Gastrocnemius medialis (tissue), 4 donors: ENCODE measurements around the gene PCDHGB7. TPM values are rescaled to one million over a fixed set of nuclear protein-coding genes. Genes with fewer than 3 reads are reported as not detected.
"Not testable (repeated sequence)": the region's sequence is repeated elsewhere in the genome, so short reads cannot be mapped to it uniquely, and the experiment has no call there.

Experiments
- ATAC-seq, 2 donors: fragments of 150-250 bp; one replicate each; pipeline ENCODE4 v1.9.1; 2016
- DNase-seq, 2 donors: peaks; one replicate each; pipeline ENCODE4 v3.0.0-alpha.2; 2019
- H3K27ac ChIP-seq, 4 donors: fragments of 200-600 bp; sonication (generic); 1 replicate in 1 of 4; 2 replicates in 3 of 4; pipeline ENCODE4 v1.5.1; 2016 to 2018; ENCODE audit warnings: mild to moderate bottlenecking in 2 of 4, moderate library complexity in 1 of 4
- H3K27me3 ChIP-seq, 3 donors: fragments of 200-600 bp; sonication (generic) in 2 of 3; 1 replicate in 1 of 3; 2 replicates in 2 of 3; pipeline versions ENCODE4 v1.5.1 to v1.6.0; 2016 to 2019; ENCODE audit warnings: mild to moderate bottlenecking in 1 of 3, moderate library complexity in 1 of 3
- H3K36me3 ChIP-seq, 2 donors: fragments of 200-600 bp; sonication (generic) in 1 of 2; one replicate each; pipeline ENCODE4 v1.5.1; 2017 to 2018
- H3K4me1 ChIP-seq, 2 donors: fragments of 200-600 bp; sonication (generic) in 1 of 2; one replicate each; pipeline ENCODE4 v1.5.1; 2016 to 2017; ENCODE audit warnings: mild to moderate bottlenecking in 2 of 2
- H3K4me3 ChIP-seq, 4 donors: fragments of 200-600 bp; sonication (generic) in 3 of 4; 1 replicate in 1 of 4; 2 replicates in 3 of 4; pipeline ENCODE4 v1.5.1; 2016 to 2019; ENCODE audit warnings: mild to moderate bottlenecking in 2 of 4
- H3K9me3 ChIP-seq, 3 donors: fragments of 200-600 bp; sonication (generic) in 2 of 3; 1 replicate in 1 of 3; 2 replicates in 2 of 3; pipeline ENCODE4 v1.5.1; 2016 to 2019
- CTCF ChIP-seq, 5 experiments: fragments of 450-650 bp in 3 of 5; fragments of 200-600 bp in 2 of 5; sonication (generic) in 2 of 5; IDR thresholded peaks in 4 of 5; conservative IDR thresholded peaks in 1 of 5; 1 replicate in 4 of 5; 2 replicates in 1 of 5; pipeline ENCODE4 v1.5.1; 2016 to 2019; ENCODE audit warnings: antibody characterized with exemption in 5 of 5, mild to moderate bottlenecking in 3 of 5, moderate library complexity in 3 of 5
- POLR2A ChIP-seq, 2 donors: fragments of 450-650 bp; IDR thresholded peaks; one replicate each; pipeline ENCODE4 v1.6.1; 2017; ENCODE audit warnings: antibody characterized with exemption in 2 of 2, mild to moderate bottlenecking in 2 of 2, moderate library complexity in 2 of 2
- in situ Hi-C, 4 donors: fragments of 200-750 bp; cut with MboI; loops; one replicate each; pipeline versions ENCODE4 v1.15.0 to v1.8.0; 2017; ENCODE audit warnings: low sequenced_read_pairs in 4 of 4
- intact Hi-C: fragments of 100-400 bp; cut with DNase I; formaldehyde crosslinking; loops from one replicate; pipeline ENCODE4 v1.15.1; 2023; ENCODE audit warnings: low total_unique reads
- total RNA-seq, 4 donors: library from RNA; depleted of rRNA; stranded (reverse); fragments of >200 nt; gene quantifications; one replicate each; pipeline versions ENCODE4 v1.1.0 to v1.2.3, GENCODE V29; 2016

The PCDHGB7 gene
- total RNA-seq, 4 donors from 2014 or later, result 3.0 to 5.7 (median 3.3) TPM

DNA sequence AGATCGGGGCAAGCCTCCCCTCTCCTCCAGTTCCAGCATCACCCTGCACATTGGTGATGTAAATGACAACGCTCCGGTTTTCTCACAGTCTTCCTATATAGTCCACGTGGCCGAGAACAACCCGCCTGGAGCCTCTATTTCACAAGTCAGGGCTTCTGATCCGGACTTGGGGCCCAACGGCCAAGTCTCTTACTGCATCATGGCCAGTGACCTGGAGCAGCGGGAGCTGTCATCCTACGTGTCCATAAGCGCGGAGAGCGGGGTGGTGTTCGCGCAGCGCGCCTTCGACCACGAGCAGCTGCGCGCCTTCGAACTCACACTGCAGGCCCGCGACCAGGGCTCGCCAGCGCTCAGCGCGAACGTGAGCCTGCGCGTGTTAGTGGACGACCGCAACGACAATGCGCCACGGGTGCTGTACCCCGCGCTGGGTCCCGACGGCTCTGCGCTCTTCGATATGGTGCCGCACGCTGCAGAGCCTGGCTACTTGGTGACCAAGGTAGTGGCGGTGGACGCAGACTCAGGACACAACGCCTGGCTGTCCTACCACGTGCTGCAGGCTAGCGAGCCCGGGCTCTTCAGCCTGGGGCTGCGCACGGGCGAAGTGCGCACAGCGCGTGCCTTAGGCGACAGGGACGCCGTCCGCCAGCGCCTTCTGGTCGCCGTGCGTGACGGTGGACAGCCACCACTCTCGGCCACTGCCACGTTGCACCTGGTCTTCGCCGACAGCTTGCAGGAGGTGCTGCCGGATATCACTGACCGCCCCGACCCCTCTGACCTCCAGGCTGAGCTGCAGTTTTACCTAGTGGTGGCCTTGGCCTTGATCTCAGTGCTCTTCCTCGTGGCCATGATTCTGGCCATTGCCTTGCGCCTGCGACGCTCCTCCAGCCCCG, 28.1 kb upstream of the PCDHGB7 start:
- no peak for TF ChIP-seq CTCF (IDR thresholded peaks at IDR 0.05 in 4 of 5, conservative IDR thresholded peaks at IDR 0.05 in 1 of 5)
- TF ChIP-seq POLR2A (IDR thresholded peaks at IDR 0.05), result no peak
- DNase-seq (no peak), ATAC-seq (no peak)
- Histone ChIP-seq H3K4me3 (no peak overlapping the region), H3K27me3 (peaks cover 0 to 15% (median 2%) of the 10 kb centered on the region in 3 donors), H3K36me3 (no peaks in the 10 kb centered on the region), H3K27ac (no peak overlapping the region), H3K4me1 (peaks cover 4% of the 10 kb centered on the region in 2 donors), H3K9me3 (peaks cover 0 to 5% (median 5%) of the 10 kb centered on the region in 3 donors)
- intact Hi-C loops, result no loop called here
- in situ Hi-C loops, result no loop called here

DNA sequence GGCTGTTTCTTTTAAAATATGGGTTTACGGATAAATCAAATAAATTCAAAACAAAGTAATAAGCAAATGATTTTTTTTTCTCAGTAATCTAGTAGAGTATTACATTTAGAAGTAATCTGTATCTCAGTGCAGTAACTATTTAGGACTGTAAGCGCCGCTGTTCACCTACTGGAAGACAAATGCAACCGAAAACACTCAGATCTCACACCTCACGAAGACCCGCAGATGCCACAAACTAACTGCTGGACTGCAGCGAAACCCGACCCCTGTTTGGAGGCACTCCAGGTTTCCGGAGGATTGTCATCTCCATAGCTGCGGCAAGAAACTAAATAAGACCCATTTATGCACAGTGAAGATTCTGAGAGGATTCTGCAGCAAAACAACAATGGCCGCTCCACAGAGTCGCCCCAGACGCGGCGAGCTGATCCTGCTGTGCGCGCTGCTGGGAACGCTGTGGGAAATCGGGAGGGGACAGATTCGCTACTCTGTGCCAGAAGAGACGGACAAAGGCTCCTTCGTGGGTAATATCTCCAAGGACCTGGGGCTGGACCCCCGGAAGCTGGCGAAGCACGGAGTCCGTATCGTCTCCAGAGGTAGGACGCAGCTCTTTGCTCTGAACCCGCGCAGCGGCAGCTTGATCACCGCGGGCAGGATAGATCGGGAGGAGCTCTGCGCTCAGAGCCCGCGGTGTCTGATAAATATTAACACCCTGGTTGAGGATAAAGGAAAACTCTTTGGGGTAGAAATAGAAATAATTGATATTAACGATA, 24.9 kb upstream of the PCDHGB7 start, which contains the start of gene PCDHGA8:
TSS of gene PCDHGA8 (plus strand) at position 205 of the 770 bp plus-strand sequence. CDS start at position 386, 181 bp downstream.
- peak in 1 of 2 donors; percentile 37 for ATAC-seq
- H3K27me3 ChIP-seq, result peaks cover 0 to 21% (median 2%) of the 10 kb centered on the region in 3 donors

GRCh38 chr5:141393267-141393666, 24.2 kb upstream of the PCDHGB7 start:
- ATAC-seq (no peak), DNase-seq (no peak)
- Histone ChIP-seq H3K27ac (no peak overlapping the region), H3K4me1 (peaks cover 0 to 6% of the 10 kb centered on the region in 2 donors), H3K27me3 (peaks cover 0 to 21% (median 2%) of the 10 kb centered on the region in 3 donors), H3K9me3 (peaks cover 0 to 5% (median 5%) of the 10 kb centered on the region in 3 donors), H3K4me3 (peak overlapping the region in 1 of 4 donors; percentile 41), H3K36me3 (no peaks in the 10 kb centered on the region)
- in situ Hi-C loops (no loop called here), intact Hi-C loops (no loop called here)
- TF ChIP-seq CTCF (IDR thresholded peaks at IDR 0.05 in 4 of 5, conservative IDR thresholded peaks at IDR 0.05 in 1 of 5) (no peak), POLR2A (IDR thresholded peaks at IDR 0.05) (no peak)

More for the DNA sequence above, 24.9 kb upstream of the PCDHGB7 start, which contains the start of gene PCDHGA8:
- peak within 1 kb of the TSS; percentile 9 to 41 (median 12) for H3K4me3 ChIP-seq
- in situ Hi-C loops, result no loop called here
- no peak within 1 kb of the TSS for H3K27ac ChIP-seq
- peaks cover 0 to 5% (median 5%) of the 10 kb centered on the region in 3 donors for H3K9me3 ChIP-seq
- intact Hi-C loops, result no loop called here
- TF ChIP-seq POLR2A (IDR thresholded peaks at IDR 0.05), result no peak
- TF ChIP-seq CTCF (IDR thresholded peaks at IDR 0.05 in 4 of 5, conservative IDR thresholded peaks at IDR 0.05 in 1 of 5), result peak in 3 of 5 experiments; percentile 18 to 48 (median 20)
- no peaks in the 10 kb centered on the region for H3K36me3 ChIP-seq
- DNase-seq, result no peak
- H3K4me1 ChIP-seq, result peaks cover 0 to 6% of the 10 kb centered on the region in 2 donors

- H3K27me3 ChIP-seq, result peaks cover 0 to 21% (median 0%) of the 10 kb centered on the region in 3 donors
- in situ Hi-C loops, H3K9me3 ChIP-seq, intact Hi-C loops, H3K27ac ChIP-seq, ATAC-seq, H3K36me3 ChIP-seq, DNase-seq, H3K4me3 ChIP-seq: not testable (repeated sequence)
- H3K4me1 ChIP-seq, result peaks cover 6 to 16% of the 10 kb centered on the region in 2 donors
Observed at GRCh38 chr5:141394401-141395187, 22.9 kb upstream of the PCDHGB7 start.
